Measurements from ENCODE around the gene EIF5. TPM values are rescaled to one million over a fixed set of nuclear protein-coding genes. Genes with fewer than 3 reads are reported as not detected.

The EIF5 gene
- total RNA-seq, 1 experiment from 2014 or later = 238 TPM

- BruUV-seq (replicated peaks) = no TSS peak
- no peak for TF ChIP-seq SIN3A (IDR thresholded peaks at IDR 0.05; ENCODE audit: low read depth)
- TF ChIP-seq CTCF (IDR thresholded peaks at IDR 0.05 in 2 of 3, conservative IDR thresholded peaks at IDR 0.05 in 1 of 3; ENCODE audit: borderline replicate concordance in 1 of 3, insufficient read depth in 1 of 3, low read depth in 2 of 3, low read length in 2 of 3) = peak; percentile 51 to 92 (median 56)
- TF ChIP-seq FOSL1 (IDR thresholded peaks at IDR 0.05; ENCODE audit: low read depth) = no peak
- TF ChIP-seq RAD21 (IDR thresholded peaks at IDR 0.05; ENCODE audit: low read depth) = peak; percentile 39; the same call in 1 of the 2 replicates
- TF ChIP-seq EGR1 (IDR thresholded peaks at IDR 0.05; ENCODE audit: low read depth) = no peak
- TF ChIP-seq SP1 (IDR thresholded peaks at IDR 0.05; ENCODE audit: low read depth) = no peak
- CTCF ChIA-PET = interaction anchor here (1.1 to 1.4 kb wide), 2 partner anchors 94 to 194 kb away, joined by 4 read pairs; no protein-coding TSS in a partner anchor
- Histone ChIP-seq H3K4me1 (ENCODE audit: control insufficient read depth in 1 of 2, insufficient read depth in 2 of 2, low read length in 2 of 2) (peaks cover 2 to 26% of the 10 kb centered on the region in 2 experiments; a peak in 3 of 4 replicates), H3K9ac (ENCODE audit: low read length) (no peak overlapping the region), H2AFZ (ENCODE audit: low read depth, low read length, poor library complexity, severe bottlenecking) (no peak overlapping the region), H3K9me3 (ENCODE audit: control insufficient read depth in 1 of 2, insufficient read depth in 1 of 2, low read depth in 1 of 2, low read length in 2 of 2) (no peaks in the 10 kb centered on the region), H4K20me1 (ENCODE audit: insufficient read depth) (no peaks in the 10 kb centered on the region), H3K36me3 (ENCODE audit: control insufficient read depth in 1 of 2, insufficient read depth in 2 of 2, low read length in 2 of 2) (no peaks in the 10 kb centered on the region), H3K4me2 (ENCODE audit: low read length) (no peak overlapping the region), H3K4me3 (replicated peaks in 1 of 2; ENCODE audit: low read depth in 1 of 2, low read length in 2 of 2) (no peak overlapping the region), H3K27ac (ENCODE audit: low read depth, low read length) (no peak overlapping the region), H3K79me2 (ENCODE audit: insufficient read depth, low read length) (no peaks in the 10 kb centered on the region), H3K27me3 (ENCODE audit: insufficient read depth, low read length) (no peaks in the 10 kb centered on the region), H3K9me2 (ENCODE audit: insufficient read depth) (no peaks in the 10 kb centered on the region)
- ATAC-seq (peak; percentile 70), DNase-seq (ENCODE audit: low read depth, low spot score) (no peak)
- intact Hi-C loops (cut with micrococcal nuclease) = loop anchor here (5.0 kb wide), 1 partner anchor 94 kb away; no protein-coding TSS in a partner anchor
- RAD21 ChIA-PET (ENCODE audit: low non-redundant PET in 1 of 2, low total read pairs in 2 of 2, uncharacterized antibody in 2 of 2, unreplicated experiment in 2 of 2) = interaction anchor here in 1 of 2 experiments (0.7 kb wide), 1 partner anchor 34 kb away, joined by 3 read pairs; no protein-coding TSS in a partner anchor
- POLR2A ChIA-PET = no interaction called here
These were observed 35.4 kb upstream of the EIF5 start for GRCh38 chr14:103298620-103299019.

Data from HCT116 (cell line).